GM21786 (cell line): ENCODE results near the gene P2RY2.

ENCODE experiments used
- ATAC-seq: cut with Tn5 transposase; IDR thresholded peaks from one replicate; pipeline ENCODE4 v1.9.1; 2021; ENCODE audit not compliant: unreplicated experiment

Gene P2RY2

GRCh38 chr11:73204711-73205121, 13.4 kb upstream of the P2RY2 start:
- ATAC-seq: no peak

- no peak for ATAC-seq
These were observed 12.3 kb upstream of the P2RY2 start for GRCh38 chr11:73205661-73206343.

- ATAC-seq: no peak
These were observed 11.3 kb upstream of the P2RY2 start for GRCh38 chr11:73206801-73207200.

- ATAC-seq: no peak
These were observed 8.2 kb upstream of the P2RY2 start for GRCh38 chr11:73209892-73210291.

- ATAC-seq: no peak
These were observed 7.0 kb upstream of the P2RY2 start for GRCh38 chr11:73210916-73211667.

- ATAC-seq: no peak
These were observed 4.6 kb upstream of the P2RY2 start for GRCh38 chr11:73213196-73214143.

- no peak for ATAC-seq
These were observed 2.6 kb upstream of the P2RY2 start for GRCh38 chr11:73215191-73216134.

GRCh38 chr11:73216465-73216864, 1.6 kb upstream of the P2RY2 start:
- no peak for ATAC-seq

- ATAC-seq: no peak
These were observed 811 bp upstream of the P2RY2 start for GRCh38 chr11:73217131-73217809.

- no peak for ATAC-seq
These were observed 323 bp upstream of the P2RY2 start for GRCh38 chr11:73217810-73218105.

GRCh38 chr11:73218830-73219215, 742 bp downstream of the P2RY2 start:
- ATAC-seq: no peak

GRCh38 chr11:73219396-73220285, 1.6 kb downstream of the P2RY2 start:
- ATAC-seq: no peak

GRCh38 chr11:73221451-73221850, 3.4 kb downstream of the P2RY2 start:
- no peak for ATAC-seq

GRCh38 chr11:73221996-73222395, 3.9 kb downstream of the P2RY2 start:
- no peak for ATAC-seq

- no peak for ATAC-seq
These were observed 6.1 kb downstream of the P2RY2 start for GRCh38 chr11:73223998-73224730.

GRCh38 chr11:73225001-73225686, 7.1 kb downstream of the P2RY2 start:
- ATAC-seq: no peak

- no peak for ATAC-seq
These were observed 7.8 kb downstream of the P2RY2 start for GRCh38 chr11:73225851-73226250.
